Spleen (tissue), 11 donors: ENCODE data around the gene UAP1. TPM values are rescaled to one million over a fixed set of nuclear protein-coding genes. Genes with fewer than 3 reads are reported as not detected.

Experiments used
- DNase-seq: peaks from one replicate; pipeline ENCODE4 v3.0.0-alpha.2; 2020
- H3K27ac ChIP-seq, 8 donors: fragments of 200-600 bp; sonication (generic) in 7 of 8; 1 replicate in 4 of 8; 2 replicates in 4 of 8; pipeline versions ENCODE4 v1.5.0 to v1.8.0; 2016 to 2021; ENCODE audit warnings: inconsistent platforms in 4 of 8, mild to moderate bottlenecking in 4 of 8, moderate library complexity in 1 of 8
- H3K27me3 ChIP-seq, 7 donors: fragments of 200-600 bp; sonication (generic) in 6 of 7; replicated peaks in 1 of 7; 1 replicate in 4 of 7; 2 replicates in 3 of 7; pipeline versions ENCODE4 v1.5.0 to v1.8.0; 2016 to 2021; ENCODE audit warnings: inconsistent platforms in 3 of 7, mild to moderate bottlenecking in 1 of 7
- H3K36me3 ChIP-seq, 6 donors: fragments of 200-600 bp; sonication (generic) in 5 of 6; 1 replicate in 4 of 6; 2 replicates in 2 of 6; pipeline versions ENCODE4 v1.5.0 to v1.8.0; 2016 to 2021; ENCODE audit warnings: inconsistent platforms in 2 of 6
- H3K4me1 ChIP-seq, 6 donors: fragments of 200-600 bp; sonication (generic) in 5 of 6; 1 replicate in 3 of 6; 2 replicates in 3 of 6; pipeline versions ENCODE4 v1.5.0 to v1.8.0; 2016 to 2021; ENCODE audit warnings: inconsistent platforms in 3 of 6
- H3K4me3 ChIP-seq, 8 donors: fragments of 200-600 bp; sonication (generic) in 7 of 8; 1 replicate in 4 of 8; 2 replicates in 4 of 8; pipeline versions ENCODE4 v1.5.0 to v1.8.0; 2016 to 2021; ENCODE audit warnings: inconsistent platforms in 4 of 8, mild to moderate bottlenecking in 4 of 8, moderate library complexity in 2 of 8
- H3K9me3 ChIP-seq, 8 donors: fragments of 200-600 bp; sonication (generic) in 7 of 8; 1 replicate in 4 of 8; 2 replicates in 4 of 8; pipeline versions ENCODE4 v1.5.0 to v1.8.0; 2016 to 2021; ENCODE audit warnings: inconsistent platforms in 4 of 8
- CTCF ChIP-seq, 11 experiments: fragments of 200-600 bp in 7 of 11; fragments of 450-650 bp in 4 of 11; sonication (generic) in 4 of 11; IDR thresholded peaks in 8 of 11; conservative IDR thresholded peaks in 3 of 11; 1 replicate in 7 of 11; 2 replicates in 4 of 11; pipeline versions ENCODE4 v1.4.0 to v1.8.0; 2016 to 2021; ENCODE audit warnings: antibody characterized with exemption in 11 of 11, inconsistent platforms in 4 of 11, mild to moderate bottlenecking in 1 of 11
- POLR2A ChIP-seq, 3 donors: fragments of 450-650 bp; IDR thresholded peaks; one replicate each; pipeline ENCODE4 v1.5.1; 2017; ENCODE audit warnings: antibody characterized with exemption in 3 of 3, mild to moderate bottlenecking in 1 of 3
- POLR2AphosphoS5 ChIP-seq, 3 donors: sonication (generic); formaldehyde crosslinking; IDR thresholded peaks; one replicate each; pipeline ENCODE4 v1.5.1; 2017; ENCODE audit warnings: antibody characterized with exemption in 3 of 3
- WGBS, 5 donors: extraction: QIAGEN DNeasy Blood & Tissue Kit in 3 of 5; methylation state at CpG; one replicate each; pipeline versions ENCODE4 v1.1.5 to v1.1.7; 2013 to 2018; 5-methylcytosine and 5-hydroxymethylcytosine counted together
- intact Hi-C: fragments of 100-400 bp; cut with DNase I; formaldehyde crosslinking; loops from one replicate; pipeline ENCODE4 v1.15.0; 2023; ENCODE audit warnings: low total_unique reads
- polyA plus RNA-seq, 3 donors: library from polyadenylated mRNA; stranded (reverse); fragments of 200-250 nt; gene quantifications; one replicate each; pipeline ENCODE4 v1.2.1, GENCODE V29; 2013
- small RNA-seq, 4 donors: library from RNA; depleted of rRNA; stranded (forward); fragments of <200 nt; gene quantifications; one replicate each; pipeline ENCODE3, GENCODE V24; 2016
- total RNA-seq, 7 donors: library from RNA; depleted of rRNA in 3 of 7; stranded (reverse); fragments of >200 nt in 3 of 7; fragmentation: NEBNext Ultra II Directional in 4 of 7; extraction: Animal tissue kit (Norgen Biotek cat#: 25700) in 4 of 7; gene quantifications; one replicate each; pipeline versions ENCODE4 v1.1.0 to v1.2.1, GENCODE V29; 2016 to 2021
- donor health status: healthy with polysubstance abuse.
- donor health status: DM: no; HTN: no; CAD: no; lungs with moderate emphysema.
- donor health status: DM: no; HTN: no; CAD: no.
- donor health status: Bipolar disorder and iron deficiency.
- donor health status: healthy.
- donor health status: DM: no; HTN: no; CAD: no.
- donor health status: DM: yes; HTN: yes; CAD: no.

Gene UAP1
- total and polyA plus RNA-seq, 10 donors, result 13.1 to 48.3 (median 21.2) TPM

- H3K9me3 ChIP-seq, result no peaks in the 10 kb centered on the region
- 74 to 85% (median 79%) methylated on average over 3 of the region's 3 CpGs for WGBS, 5 donors
- DNase-seq, result no peak
Observed at GRCh38 chr1:162649583-162649982, 88.1 kb downstream of the UAP1 start.

More at GRCh38 chr1:162649583-162649982, 88.1 kb downstream of the UAP1 start:
- Histone ChIP-seq H3K4me1 (no peaks in the 10 kb centered on the region), H3K4me3 (no peak overlapping the region), H3K27me3 (peaks cover 0 to 6% (median 0%) of the 10 kb centered on the region in 7 donors), H3K36me3 (no peaks in the 10 kb centered on the region), H3K27ac (no peak overlapping the region)
- intact Hi-C loops, result no loop called here
- no peak for TF ChIP-seq POLR2AphosphoS5 (IDR thresholded peaks at IDR 0.05)
- no peak for TF ChIP-seq POLR2A (IDR thresholded peaks at IDR 0.05)
- no peak for TF ChIP-seq CTCF (IDR thresholded peaks at IDR 0.05 in 8 of 11, conservative IDR thresholded peaks at IDR 0.05 in 3 of 11)

Small RNA genes lying within 50 kb of the gene (small RNA-seq; reads per million reads assigned to genes)
- gene UQCRBP2, result 0 reads per million in 4 donors

Other genes with a start within 250 kb of the UAP1 start
- gene SPATA46, start 184.9 kb upstream of the UAP1 start, total RNA-seq, result not detected
- not detected for gene SPATA46, start 184.9 kb upstream of the UAP1 start, polyA plus RNA-seq
- 1 to 10 TPM in 5 of 7 donors, under 1 TPM in 2; 0.55 to 2.4 (median 1.4) TPM for gene C1orf226, start 180.0 kb upstream of the UAP1 start, total RNA-seq
- gene C1orf226, start 180.0 kb upstream of the UAP1 start, polyA plus RNA-seq, result under 1 TPM; 0.09 to 0.48 (median 0.15) TPM
- gene SH2D1B, start 149.6 kb upstream of the UAP1 start, total RNA-seq, result 10 to 100 TPM in 1 of 7 donors, 1 to 10 TPM in 6; 4.3 to 11.0 (median 5.0) TPM
- gene SH2D1B, start 149.6 kb upstream of the UAP1 start, polyA plus RNA-seq, result 1 to 10 TPM in 1 of 3 donors, under 1 TPM in 2; 0.85 to 1.5 (median 0.98) TPM
- gene UHMK1, start 63.9 kb upstream of the UAP1 start, total RNA-seq, result 10 to 100 TPM; 54.0 to 77.6 (median 65.5) TPM
- 10 to 100 TPM; 14.8 to 23.8 (median 17.3) TPM for gene UHMK1, start 63.9 kb upstream of the UAP1 start, polyA plus RNA-seq
- gene DDR2, start 70.7 kb downstream of the UAP1 start, total RNA-seq, result 10 to 100 TPM in 6 of 7 donors, 1 to 10 TPM in 1; 8.2 to 20.8 (median 13.9) TPM
- 1 to 10 TPM; 1.1 to 1.7 (median 1.3) TPM for gene DDR2, start 70.7 kb downstream of the UAP1 start, polyA plus RNA-seq
- 10 to 100 TPM; 16.1 to 25.6 (median 20.7) TPM for gene HSD17B7, start 229.0 kb downstream of the UAP1 start, total RNA-seq
- gene HSD17B7, start 229.0 kb downstream of the UAP1 start, polyA plus RNA-seq, result 10 to 100 TPM in 2 of 3 donors, 1 to 10 TPM in 1; 9.6 to 15.3 (median 11.4) TPM